Keratinocyte (primary cell): ENCODE data around the gene MCRS1. TPM values are rescaled to one million over a fixed set of nuclear protein-coding genes. Genes with fewer than 3 reads are reported as not detected.

Experiments
- DNase-seq: peaks from one replicate; pipeline ENCODE4 v3.0.0-alpha.2; 2011; ENCODE audit warnings: low read depth, missing footprints, low spot score
- FAIRE-seq: peaks from 2 replicates; lab custom pipeline; 2011; peaks lifted over from hg19 to GRCh38; lab: Jason Lieb, UNC
- H2AFZ ChIP-seq: 2 replicates; pipeline ENCODE4 v1.6.0; 2012; ENCODE audit warnings: low read length, control low read depth, inconsistent platforms; ENCODE audit not compliant: control insufficient read depth
- H3K27ac ChIP-seq: 2 replicates; pipeline ENCODE4 v1.5.1; 2011; ENCODE audit warnings: low read length; ENCODE audit not compliant: control insufficient read depth, insufficient read depth
- H3K27me3 ChIP-seq: 3 replicates; pipeline ENCODE4 v1.6.0; 2011; ENCODE audit warnings: low read length; ENCODE audit not compliant: control insufficient read depth, insufficient read depth; ENCODE audit errors: extremely low read depth
- H3K36me3 ChIP-seq, 2 experiments: 2 replicates in 1 of 2; 3 replicates in 1 of 2; pipeline ENCODE4 v1.5.1; 2011; ENCODE audit warnings: low read length in 2 of 2, mild to moderate bottlenecking in 1 of 2; ENCODE audit not compliant: control insufficient read depth in 2 of 2, insufficient read depth in 2 of 2; ENCODE audit errors: extremely low read depth in 1 of 2
- H3K4me1 ChIP-seq: 3 replicates; pipeline ENCODE4 v1.5.1; 2011; ENCODE audit warnings: low read length; ENCODE audit not compliant: control insufficient read depth, insufficient read depth; ENCODE audit errors: extremely low read depth
- H3K4me2 ChIP-seq: 3 replicates; pipeline ENCODE4 v1.6.0; 2011; ENCODE audit warnings: low read depth, low read length; ENCODE audit not compliant: control insufficient read depth, insufficient read depth; ENCODE audit errors: extremely low read depth
- H3K4me3 ChIP-seq, 3 experiments: fragments of 200-600 bp in 1 of 3; sonication (generic) in 1 of 3; 2 replicates in 2 of 3; 3 replicates in 1 of 3; pipeline ENCODE4 v1.5.1; 2011 to 2016; ENCODE audit warnings: low read length in 3 of 3, mild to moderate bottlenecking in 3 of 3, control low read depth in 2 of 3, inconsistent platforms in 1 of 3, low read depth in 1 of 3, mixed read lengths in 1 of 3, mixed run types in 1 of 3, moderate library complexity in 1 of 3; ENCODE audit not compliant: control insufficient read depth in 2 of 3, insufficient read depth in 2 of 3; ENCODE audit errors: extremely low read depth in 1 of 3
- H3K79me2 ChIP-seq: 2 replicates; pipeline ENCODE4 v1.6.0; 2012; ENCODE audit warnings: low read length; ENCODE audit not compliant: control insufficient read depth, insufficient read depth
- H3K9ac ChIP-seq: 3 replicates; pipeline ENCODE4 v1.6.0; 2011; ENCODE audit warnings: low read length; ENCODE audit not compliant: control insufficient read depth, insufficient read depth; ENCODE audit errors: extremely low read depth
- H3K9me1 ChIP-seq: 3 replicates; pipeline ENCODE4 v1.6.0; 2011; ENCODE audit warnings: low read length; ENCODE audit not compliant: control insufficient read depth, insufficient read depth; ENCODE audit errors: extremely low read depth
- H3K9me3 ChIP-seq: 2 replicates; pipeline ENCODE4 v1.5.1; 2012; ENCODE audit warnings: low read depth, low read length; ENCODE audit not compliant: control insufficient read depth
- H4K20me1 ChIP-seq: 3 replicates; pipeline ENCODE4 v1.6.0; 2011; ENCODE audit warnings: low read length; ENCODE audit not compliant: control insufficient read depth, insufficient read depth; ENCODE audit errors: extremely low read depth
- EZH2 ChIP-seq: IDR thresholded peaks from one replicate; pipeline ENCODE4 v1.6.1; 2012; ENCODE audit warnings: inconsistent platforms, mild to moderate bottlenecking, low read length, moderate library complexity
- dilution Hi-C: fragments of 300-500 bp; cut with MboI; formaldehyde crosslinking; loops from one replicate; pipeline ENCODE4 v1.7.0; 2020; ENCODE audit warnings: low sequenced_read_pairs; ENCODE audit not compliant: extremely low pct_ligation_motif_present
- polyA plus RNA-seq, 5 experiments: library from polyadenylated mRNA; depleted of rRNA in 3 of 5; stranded (reverse) in 3 of 5; stranded (forward) in 1 of 5; unstranded in 1 of 5; fragments of >200 nt; gene quantifications; 1 replicate in 1 of 5; 2 replicates in 3 of 5; 3 replicates in 1 of 5; pipeline versions ENCODE4 v1.2.1 to v1.2.3, GENCODE V29; 2011 to 2012; ENCODE audit warnings: missing spikeins in 2 of 5, low read depth in 1 of 5, low replicate concordance in 1 of 5
- TF ChIP-seq, protein P1 (sequence below), 3 experiments: IDR thresholded peaks in 1 of 3; conservative IDR thresholded peaks in 1 of 3; optimal IDR thresholded peaks in 1 of 3; 2 replicates in 2 of 3; 3 replicates in 1 of 3; pipeline versions ENCODE3 to v1.5.1; 2011; ENCODE audit warnings: low read length in 3 of 3, mild to moderate bottlenecking in 3 of 3, moderate library complexity in 2 of 3, control low read depth in 1 of 3, inconsistent platforms in 1 of 3; ENCODE audit not compliant: insufficient read depth in 2 of 3; ENCODE audit errors: extremely low read depth in 1 of 3

Gene MCRS1
- polyA plus RNA-seq, 1 donor (not counting 4 experiments of a cell fraction or from before 2014, with no cell fraction given) = 40.7 TPM

GRCh38 chr12:49563951-49564685 is 3.8 kb downstream of the MCRS1 start:
- H3K9me1 ChIP-seq = no peaks in the 10 kb centered on the region
- H3K9me3 ChIP-seq = no peaks in the 10 kb centered on the region
- no peak overlapping the region for H3K4me2 ChIP-seq
- H3K36me3 ChIP-seq = peaks cover 35% of the 10 kb centered on the region in 2 experiments
- H2AFZ ChIP-seq = no peak overlapping the region
- no peaks in the 10 kb centered on the region for H4K20me1 ChIP-seq
- H3K27ac ChIP-seq = no peak overlapping the region
- H3K4me3 ChIP-seq = no peak overlapping the region
- no peaks in the 10 kb centered on the region for H3K27me3 ChIP-seq
- no peak for TF ChIP-seq EZH2
- TF ChIP-seq, protein P1, sequence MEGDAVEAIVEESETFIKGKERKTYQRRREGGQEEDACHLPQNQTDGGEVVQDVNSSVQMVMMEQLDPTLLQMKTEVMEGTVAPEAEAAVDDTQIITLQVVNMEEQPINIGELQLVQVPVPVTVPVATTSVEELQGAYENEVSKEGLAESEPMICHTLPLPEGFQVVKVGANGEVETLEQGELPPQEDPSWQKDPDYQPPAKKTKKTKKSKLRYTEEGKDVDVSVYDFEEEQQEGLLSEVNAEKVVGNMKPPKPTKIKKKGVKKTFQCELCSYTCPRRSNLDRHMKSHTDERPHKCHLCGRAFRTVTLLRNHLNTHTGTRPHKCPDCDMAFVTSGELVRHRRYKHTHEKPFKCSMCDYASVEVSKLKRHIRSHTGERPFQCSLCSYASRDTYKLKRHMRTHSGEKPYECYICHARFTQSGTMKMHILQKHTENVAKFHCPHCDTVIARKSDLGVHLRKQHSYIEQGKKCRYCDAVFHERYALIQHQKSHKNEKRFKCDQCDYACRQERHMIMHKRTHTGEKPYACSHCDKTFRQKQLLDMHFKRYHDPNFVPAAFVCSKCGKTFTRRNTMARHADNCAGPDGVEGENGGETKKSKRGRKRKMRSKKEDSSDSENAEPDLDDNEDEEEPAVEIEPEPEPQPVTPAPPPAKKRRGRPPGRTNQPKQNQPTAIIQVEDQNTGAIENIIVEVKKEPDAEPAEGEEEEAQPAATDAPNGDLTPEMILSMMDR (optimal IDR thresholded peaks at IDR 0.05 in 1 of 3, IDR thresholded peaks at IDR 0.05 in 1 of 3, conservative IDR thresholded peaks at IDR 0.05 in 1 of 3; ENCODE audit: extremely low read depth in 1 of 3, insufficient read depth in 2 of 3, low read length in 3 of 3) = no peak
- dilution Hi-C loops = no loop called here
- FAIRE-seq (no peak), DNase-seq (no peak)
- H3K79me2 ChIP-seq = peaks cover 26% of the 10 kb centered on the region
- no peak overlapping the region for H3K9ac ChIP-seq
- peaks cover 10% of the 10 kb centered on the region for H3K4me1 ChIP-seq

DNA sequence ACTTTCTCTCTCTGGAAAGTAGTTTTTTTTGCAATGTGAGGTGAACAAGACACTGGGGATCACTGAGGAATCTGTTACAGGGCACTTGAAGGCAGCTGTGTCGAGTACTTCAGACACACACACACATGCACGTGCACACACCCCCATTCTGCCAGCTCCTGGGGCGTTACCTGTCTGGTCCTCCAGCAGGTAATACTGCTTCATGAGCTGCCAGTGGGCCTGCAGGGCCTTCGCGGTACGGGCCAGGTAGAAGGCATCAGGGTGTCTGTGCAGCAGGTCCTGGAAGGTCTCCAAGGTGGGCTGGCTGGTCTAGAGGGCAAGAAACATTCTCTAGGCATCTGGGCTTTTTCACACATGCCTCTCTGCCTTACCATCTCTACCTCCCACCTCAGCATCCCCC is 5.1 kb downstream of the MCRS1 start:
- no peak for DNase-seq
- Histone ChIP-seq H3K9ac (no peak overlapping the region), H3K9me3 (no peaks in the 10 kb centered on the region), H3K27ac (no peak overlapping the region), H3K9me1 (no peaks in the 10 kb centered on the region), H3K79me2 (peaks cover 19% of the 10 kb centered on the region), H3K4me2 (no peak overlapping the region), H3K4me1 (peaks cover 7% of the 10 kb centered on the region), H3K4me3 (no peak overlapping the region), H2AFZ (no peak overlapping the region), H4K20me1 (no peaks in the 10 kb centered on the region), H3K36me3 (peaks cover 41 to 43% of the 10 kb centered on the region in 2 experiments), H3K27me3 (no peaks in the 10 kb centered on the region)
- TF ChIP-seq EZH2 = no peak
- TF ChIP-seq, protein P1 (optimal IDR thresholded peaks at IDR 0.05 in 1 of 3, IDR thresholded peaks at IDR 0.05 in 1 of 3, conservative IDR thresholded peaks at IDR 0.05 in 1 of 3; ENCODE audit: extremely low read depth in 1 of 3, insufficient read depth in 2 of 3, low read length in 3 of 3) = no peak
- FAIRE-seq = no peak
- dilution Hi-C loops = no loop called here
